SK-N-SH treated with all-trans-retinoic acid at 6 μM for 48 hours (cell line): ENCODE measurements around the gene IGLL5.
"Not testable (repeated sequence)": the region's sequence is repeated elsewhere in the genome, so short reads cannot be mapped to it uniquely, and the experiment has no call there.

Experiments
- CSDC2 ChIP-seq: fragments of 250-450 bp; sonication (Bioruptor Pico); IDR thresholded peaks from 2 replicates; pipeline ENCODE4 v1.5.0; 2020; ENCODE audit warnings: mild to moderate bottlenecking, moderate library complexity
- OSR1 ChIP-seq: fragments of 250-450 bp; sonication (Bioruptor Pico); IDR thresholded peaks from 2 replicates; pipeline ENCODE4 v1.8.0; 2022; ENCODE audit warnings: moderate library complexity, mild to moderate bottlenecking, inconsistent platforms
- PATZ1 ChIP-seq: fragments of 250-450 bp; sonication (Bioruptor Pico); IDR thresholded peaks from 2 replicates; pipeline ENCODE4 v1.8.0; 2020; ENCODE audit warnings: mild to moderate bottlenecking, moderate library complexity, borderline replicate concordance
- ZC3H10 ChIP-seq: fragments of 250-450 bp; sonication (Bioruptor Pico); IDR thresholded peaks from 2 replicates; pipeline ENCODE4 v1.5.1; 2021; ENCODE audit warnings: mild to moderate bottlenecking, moderate library complexity
- ZFP3 ChIP-seq: fragments of 250-450 bp; sonication (Bioruptor Pico); IDR thresholded peaks from 2 replicates; pipeline ENCODE4 v1.5.0; 2020; ENCODE audit warnings: mild to moderate bottlenecking, moderate library complexity
- ZFP30 ChIP-seq: fragments of 450-650 bp; formaldehyde crosslinking; IDR thresholded peaks from 2 replicates; pipeline ENCODE4 v1.5.0; 2022; ENCODE audit warnings: mild to moderate bottlenecking, moderate library complexity
- TF ChIP-seq, protein P1 (sequence below): fragments of 250-450 bp; sonication (Bioruptor Pico); IDR thresholded peaks from 2 replicates; pipeline ENCODE4 v1.8.0; 2021; ENCODE audit warnings: low read depth, mild to moderate bottlenecking, moderate library complexity, borderline replicate concordance

DNA sequence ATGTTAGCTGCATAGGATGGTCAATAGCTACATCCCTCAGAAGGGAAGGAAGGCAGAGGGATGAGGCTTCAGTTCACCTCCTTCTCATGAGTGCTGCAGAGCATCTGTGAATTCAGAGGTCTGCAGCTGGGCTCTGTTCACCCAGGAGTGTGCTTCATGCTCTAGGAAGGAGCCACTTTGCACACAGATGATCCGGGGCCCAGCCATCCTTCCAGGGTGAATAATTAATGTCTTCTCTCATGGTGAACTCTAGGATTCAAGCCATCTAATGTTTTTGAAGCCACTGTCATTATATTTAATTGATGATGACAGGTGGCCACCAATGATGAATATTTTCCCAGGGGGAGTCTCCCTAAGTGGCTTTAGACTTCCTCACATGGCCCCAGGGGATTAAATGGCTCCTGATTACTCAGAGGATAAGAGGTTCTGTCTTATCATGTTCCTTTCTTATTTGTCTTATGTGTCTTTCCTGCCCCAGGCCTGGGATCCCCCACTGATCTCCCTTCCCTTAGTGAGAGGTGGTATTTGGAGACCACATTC, 10.9 kb downstream of the IGLL5 start:
- not testable (repeated sequence) for TF ChIP-seq CSDC2 (CRISPR knock-in tag); ZC3H10 (CRISPR knock-in tag); ZFP30 (CRISPR knock-in tag); PATZ1 (CRISPR knock-in tag); ZFP3 (CRISPR knock-in tag); OSR1
- TF ChIP-seq, protein P1, sequence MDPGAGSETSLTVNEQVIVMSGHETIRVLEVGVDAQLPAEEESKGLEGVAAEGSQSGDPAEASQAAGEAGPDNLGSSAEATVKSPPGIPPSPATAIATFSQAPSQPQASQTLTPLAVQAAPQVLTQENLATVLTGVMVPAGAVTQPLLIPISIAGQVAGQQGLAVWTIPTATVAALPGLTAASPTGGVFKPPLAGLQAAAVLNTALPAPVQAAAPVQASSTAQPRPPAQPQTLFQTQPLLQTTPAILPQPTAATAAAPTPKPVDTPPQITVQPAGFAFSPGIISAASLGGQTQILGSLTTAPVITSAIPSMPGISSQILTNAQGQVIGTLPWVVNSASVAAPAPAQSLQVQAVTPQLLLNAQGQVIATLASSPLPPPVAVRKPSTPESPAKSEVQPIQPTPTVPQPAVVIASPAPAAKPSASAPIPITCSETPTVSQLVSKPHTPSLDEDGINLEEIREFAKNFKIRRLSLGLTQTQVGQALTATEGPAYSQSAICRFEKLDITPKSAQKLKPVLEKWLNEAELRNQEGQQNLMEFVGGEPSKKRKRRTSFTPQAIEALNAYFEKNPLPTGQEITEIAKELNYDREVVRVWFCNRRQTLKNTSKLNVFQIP (CRISPR knock-in tag) = not testable (repeated sequence)
